WERI-Rb-1 (cell line): ENCODE data around the gene TASOR.
"Not testable (repeated sequence)": the region's sequence is repeated elsewhere in the genome, so short reads cannot be mapped to it uniquely, and the experiment has no call there.

Experiments
- DNase-seq: peaks from one replicate; pipeline ENCODE4 v3.0.0-alpha.2; 2020
- H3K27ac ChIP-seq: fragments of 250-450 bp; sonication (Bioruptor Pico); 2 replicates; pipeline ENCODE4 v1.5.1; 2020; ENCODE audit warnings: mild to moderate bottlenecking, moderate library complexity
- H3K27me3 ChIP-seq: fragments of 250-450 bp; sonication (Bioruptor Pico); 2 replicates; pipeline ENCODE4 v1.5.1; 2021; ENCODE audit warnings: mild to moderate bottlenecking, low read depth, moderate library complexity; ENCODE audit not compliant: insufficient read depth, severe bottlenecking
- H3K36me3 ChIP-seq: fragments of 250-450 bp; sonication (Bioruptor Pico); 2 replicates; pipeline ENCODE4 v1.5.1; 2020; ENCODE audit warnings: mild to moderate bottlenecking, moderate library complexity
- H3K4me3 ChIP-seq: 2 replicates; pipeline ENCODE4 v1.5.1; 2011; ENCODE audit warnings: low read depth, mild to moderate bottlenecking, control low read depth, low read length
- H3K9me3 ChIP-seq: fragments of 250-450 bp; sonication (Bioruptor Pico); 2 replicates; pipeline ENCODE4 v1.5.1; 2021; ENCODE audit warnings: mild to moderate bottlenecking, moderate library complexity; ENCODE audit not compliant: severe bottlenecking
- TF ChIP-seq, protein P1 (sequence below): IDR thresholded peaks from 2 replicates; pipeline ENCODE4 v1.5.1; 2011; ENCODE audit warnings: low read depth, mild to moderate bottlenecking, control low read depth, inconsistent platforms, low read length

The TASOR gene

DNA sequence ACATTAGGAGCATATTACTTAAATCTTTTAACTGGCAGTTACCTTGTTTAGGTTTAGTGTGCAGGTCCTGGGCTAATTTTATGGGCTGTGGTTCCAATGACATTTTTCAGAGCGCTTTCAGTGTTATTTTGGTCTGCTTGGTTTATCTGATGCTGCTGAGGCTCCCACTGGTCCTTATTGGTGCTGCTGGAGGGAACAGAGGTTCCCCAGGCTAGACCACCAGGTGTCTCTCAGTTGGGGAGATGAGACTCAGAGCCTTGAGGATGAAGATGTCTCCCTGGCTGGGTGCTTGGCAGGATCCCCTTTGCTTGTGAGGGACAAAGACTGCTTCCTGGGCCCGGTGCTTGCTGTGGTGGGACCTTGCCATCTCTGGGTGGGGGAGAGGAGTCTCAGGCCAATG is 28.3 kb upstream of the TASOR start:
- no peak overlapping the region for H3K4me3 ChIP-seq
- DNase-seq = no peak
- peaks cover 4% of the 10 kb centered on the region for H3K9me3 ChIP-seq
- TF ChIP-seq, protein P1, sequence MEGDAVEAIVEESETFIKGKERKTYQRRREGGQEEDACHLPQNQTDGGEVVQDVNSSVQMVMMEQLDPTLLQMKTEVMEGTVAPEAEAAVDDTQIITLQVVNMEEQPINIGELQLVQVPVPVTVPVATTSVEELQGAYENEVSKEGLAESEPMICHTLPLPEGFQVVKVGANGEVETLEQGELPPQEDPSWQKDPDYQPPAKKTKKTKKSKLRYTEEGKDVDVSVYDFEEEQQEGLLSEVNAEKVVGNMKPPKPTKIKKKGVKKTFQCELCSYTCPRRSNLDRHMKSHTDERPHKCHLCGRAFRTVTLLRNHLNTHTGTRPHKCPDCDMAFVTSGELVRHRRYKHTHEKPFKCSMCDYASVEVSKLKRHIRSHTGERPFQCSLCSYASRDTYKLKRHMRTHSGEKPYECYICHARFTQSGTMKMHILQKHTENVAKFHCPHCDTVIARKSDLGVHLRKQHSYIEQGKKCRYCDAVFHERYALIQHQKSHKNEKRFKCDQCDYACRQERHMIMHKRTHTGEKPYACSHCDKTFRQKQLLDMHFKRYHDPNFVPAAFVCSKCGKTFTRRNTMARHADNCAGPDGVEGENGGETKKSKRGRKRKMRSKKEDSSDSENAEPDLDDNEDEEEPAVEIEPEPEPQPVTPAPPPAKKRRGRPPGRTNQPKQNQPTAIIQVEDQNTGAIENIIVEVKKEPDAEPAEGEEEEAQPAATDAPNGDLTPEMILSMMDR = no peak
- H3K27me3 ChIP-seq = no peaks in the 10 kb centered on the region
- no peaks in the 10 kb centered on the region for H3K36me3 ChIP-seq
- H3K27ac ChIP-seq = no peak overlapping the region

DNA sequence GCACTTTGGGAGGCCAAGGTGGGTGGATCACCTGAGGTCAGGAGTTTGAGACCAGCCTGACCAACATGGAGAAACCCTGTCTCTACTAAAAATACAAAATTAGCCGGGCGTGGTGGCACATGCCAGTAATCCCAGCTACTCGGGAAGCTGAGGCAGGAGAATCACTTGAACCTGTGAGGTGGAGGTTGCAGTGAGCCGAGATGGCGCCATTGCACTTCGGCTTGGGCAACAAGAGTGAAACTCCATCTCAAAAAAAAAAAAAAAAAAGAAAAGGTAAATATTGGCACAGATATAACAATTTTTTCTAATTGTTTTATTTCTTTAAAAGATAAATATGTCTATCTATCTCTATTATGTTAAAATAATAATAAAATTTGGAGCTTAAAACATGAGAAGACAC is 24.3 kb upstream of the TASOR start:
- H3K36me3 ChIP-seq, H3K9me3 ChIP-seq, H3K4me3 ChIP-seq, H3K27ac ChIP-seq, H3K27me3 ChIP-seq, DNase-seq: not testable (repeated sequence)

DNA sequence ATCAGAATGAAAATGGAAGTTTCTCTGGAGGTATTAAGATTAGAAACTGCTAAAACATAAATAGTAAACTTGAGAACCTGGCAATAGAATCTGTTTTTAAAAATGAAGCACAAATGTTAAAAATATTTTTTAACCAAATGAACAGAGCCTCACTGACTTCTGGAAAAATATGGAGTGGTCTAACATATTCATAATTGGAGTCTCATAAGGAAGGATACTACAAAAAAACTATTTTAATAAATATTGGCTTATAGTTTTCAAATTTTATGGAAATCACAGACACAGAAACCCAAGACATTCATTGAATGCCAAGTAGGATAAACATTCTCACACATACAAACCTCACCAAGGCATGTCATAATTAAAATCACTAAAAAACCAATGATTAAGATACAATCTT is 23.6 kb upstream of the TASOR start:
- TF ChIP-seq, protein P1 = no peak
- Histone ChIP-seq H3K36me3 (no peaks in the 10 kb centered on the region), H3K27ac (no peak overlapping the region), H3K9me3 (no peaks in the 10 kb centered on the region), H3K27me3 (no peaks in the 10 kb centered on the region), H3K4me3 (no peak overlapping the region)
- DNase-seq = no peak

DNA sequence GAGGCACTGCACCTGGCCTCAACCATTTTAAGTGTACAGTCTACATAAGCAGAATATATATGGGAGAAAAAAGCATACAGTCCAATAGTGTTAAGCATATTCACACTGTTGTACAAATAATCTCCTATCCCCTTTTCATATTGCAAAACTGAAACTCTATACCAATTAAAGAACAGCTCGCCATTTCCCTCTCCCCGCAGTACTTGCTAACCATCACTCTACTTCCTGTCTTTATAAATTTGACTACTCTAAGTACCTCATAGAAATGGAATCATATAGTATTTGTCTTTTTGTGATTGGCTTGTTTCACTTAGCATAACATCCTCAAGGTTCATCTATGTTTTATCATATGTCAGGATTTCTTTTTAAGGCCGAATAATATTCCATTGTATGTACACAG is 21.6 kb upstream of the TASOR start:
- no peaks in the 10 kb centered on the region for H3K36me3 ChIP-seq
- no peaks in the 10 kb centered on the region for H3K9me3 ChIP-seq
- no peaks in the 10 kb centered on the region for H3K27me3 ChIP-seq
- no peak overlapping the region for H3K4me3 ChIP-seq
- H3K27ac ChIP-seq = no peak overlapping the region
- no peak for DNase-seq
- TF ChIP-seq, protein P1 = no peak

DNA sequence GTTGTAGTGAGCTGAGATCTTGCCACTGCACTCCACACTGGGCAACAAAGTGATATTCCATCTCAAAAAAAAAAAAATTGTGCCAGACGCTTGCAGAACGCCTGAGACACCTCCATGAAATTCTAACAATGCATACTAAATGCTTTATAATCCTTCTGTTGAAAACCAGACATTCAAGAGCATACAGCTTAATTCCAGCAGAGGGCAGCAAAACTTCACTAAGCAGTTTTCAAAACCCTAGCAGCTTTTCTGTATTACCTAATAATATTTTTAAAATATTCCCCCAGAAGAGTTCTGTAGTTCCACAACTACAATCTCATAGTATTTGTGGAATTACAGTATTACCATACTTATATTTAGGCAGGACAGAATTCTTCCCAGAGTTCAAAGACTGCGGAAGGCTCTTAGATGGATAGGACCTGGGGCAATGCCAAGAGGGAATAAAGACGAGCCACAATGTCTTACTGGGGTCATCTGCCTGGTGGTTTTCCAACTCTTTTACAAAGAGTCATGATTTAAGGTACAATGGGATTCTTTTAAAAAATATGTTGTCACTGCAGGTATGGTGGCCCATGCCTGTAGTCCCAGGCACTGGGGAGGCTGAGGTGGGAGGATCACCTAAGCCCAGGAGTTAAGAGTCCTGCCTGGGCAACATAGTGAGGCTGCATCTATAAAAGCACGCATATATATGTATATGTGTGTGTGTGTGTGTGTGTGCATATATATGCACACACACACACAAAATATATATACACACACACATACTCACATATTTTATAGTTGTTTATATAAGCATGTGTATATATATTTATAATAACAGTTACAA is 19.6 kb upstream of the TASOR start:
- TF ChIP-seq, protein P1 = peak; percentile 40; the same call in 1 of the 2 replicates
- peak; percentile 26 for DNase-seq
- H3K4me3 ChIP-seq = no peak overlapping the region

DNA sequence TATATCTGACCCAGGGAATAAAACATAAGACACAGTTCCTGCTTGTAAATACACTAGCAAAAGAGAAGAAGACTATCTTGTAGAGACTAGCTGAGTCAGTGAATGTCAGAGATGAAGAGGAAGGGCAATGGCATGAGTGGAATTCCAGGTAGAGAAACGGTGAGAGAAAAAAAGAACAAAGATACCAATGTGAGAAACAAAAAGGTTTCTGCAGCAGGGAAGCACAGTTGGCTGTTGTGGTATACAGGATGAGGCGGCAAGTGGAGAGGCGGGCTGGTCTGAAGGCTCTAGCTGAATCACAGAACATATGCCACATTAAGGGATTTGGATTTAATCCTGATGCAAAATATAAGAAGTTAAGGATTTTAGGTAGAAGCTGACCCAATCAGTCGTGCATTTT is 17.1 kb upstream of the TASOR start:
- TF ChIP-seq, protein P1 = no peak
- Histone ChIP-seq H3K9me3 (no peaks in the 10 kb centered on the region), H3K27me3 (no peaks in the 10 kb centered on the region), H3K27ac (peak overlapping the region; percentile 42), H3K4me3 (no peak overlapping the region), H3K36me3 (no peaks in the 10 kb centered on the region)
- DNase-seq = peak; percentile 40

More for the DNA sequence above, 19.6 kb upstream of the TASOR start:
- H3K9me3 ChIP-seq = no peaks in the 10 kb centered on the region
- H3K36me3 ChIP-seq = no peaks in the 10 kb centered on the region
- no peaks in the 10 kb centered on the region for H3K27me3 ChIP-seq
- H3K27ac ChIP-seq = no peak overlapping the region
